Lung microvascular endothelial cell (primary cell): ENCODE results near the gene GPSM3. TPM values are rescaled to one million over a fixed set of nuclear protein-coding genes. Genes with fewer than 3 reads are reported as not detected.
"Not testable (repeated sequence)": the region's sequence is repeated elsewhere in the genome, so short reads cannot be mapped to it uniquely, and the experiment has no call there.

Experiments
- DNase-seq, 2 donors: peaks; one replicate each; pipeline versions ENCODE4 v3.0.0 to v3.0.0-alpha.2; 2010; ENCODE audit warnings: low read depth in 2 of 2
- total RNA-seq: library from RNA; depleted of rRNA; stranded (reverse); fragments of >200 nt; gene quantifications from 2 replicates; pipeline ENCODE4 v1.2.1, GENCODE V29; 2014

Gene GPSM3
- total RNA-seq, result 6.2 and 7.0 TPM in 2 replicates

- peak; percentile 57 to 68 for DNase-seq
Observed at GRCh38 chr6:32192608-32193039, at the start of gene GPSM3. Gene GPSM3, minus strand, starts transcription at chr6:32192643. Its CDS starts 130 bp downstream, at chr6:32192513.

- DNase-seq, result no peak
Observed at GRCh38 chr6:32240686-32241085, 48.2 kb upstream of the GPSM3 start.

GRCh38 chr6:32239462-32239861 is 47.0 kb upstream of the GPSM3 start:
- DNase-seq, result no peak

- DNase-seq, result peak in 1 of 2 donors; percentile 31
Observed at GRCh38 chr6:32234934-32235333, 42.5 kb upstream of the GPSM3 start.

- no peak for DNase-seq
Observed at GRCh38 chr6:32226434-32226833, 34.0 kb upstream of the GPSM3 start.

- no peak for DNase-seq
Observed at GRCh38 chr6:32224696-32225095, 32.3 kb upstream of the GPSM3 start.

GRCh38 chr6:32223258-32224235 is 31.1 kb upstream of the GPSM3 start, which contains the start of gene NOTCH4:
Gene NOTCH4, minus strand, starts transcription at chr6:32224067. Its CDS starts 139 bp downstream, at chr6:32223928.
- DNase-seq, result peak in 1 of 2 donors; percentile 66

- DNase-seq, result no peak
Observed at GRCh38 chr6:32222333-32223230, 30.1 kb upstream of the GPSM3 start.

- DNase-seq, result no peak
Observed at GRCh38 chr6:32220021-32220420, 27.6 kb upstream of the GPSM3 start.

- no peak for DNase-seq
Observed at GRCh38 chr6:32218167-32218566, 25.7 kb upstream of the GPSM3 start.

GRCh38 chr6:32216998-32217397 is 24.6 kb upstream of the GPSM3 start:
- no peak for DNase-seq

GRCh38 chr6:32216285-32216684 is 23.8 kb upstream of the GPSM3 start:
- DNase-seq, result no peak

- no peak for DNase-seq
Observed at GRCh38 chr6:32215617-32216016, 23.2 kb upstream of the GPSM3 start.

GRCh38 chr6:32214126-32214525 is 21.7 kb upstream of the GPSM3 start:
- no peak for DNase-seq

- no peak for DNase-seq
Observed at GRCh38 chr6:32213649-32214048, 21.2 kb upstream of the GPSM3 start.

- DNase-seq, result no peak
Observed at GRCh38 chr6:32212076-32212760, 19.8 kb upstream of the GPSM3 start.

- not testable (repeated sequence) for DNase-seq
Observed at GRCh38 chr6:32211432-32211831, 19.0 kb upstream of the GPSM3 start.

- DNase-seq, result no peak
Observed at GRCh38 chr6:32210191-32210601, 17.8 kb upstream of the GPSM3 start.

GRCh38 chr6:32208996-32209395 is 16.6 kb upstream of the GPSM3 start:
- DNase-seq, result no peak

GRCh38 chr6:32204268-32204715 is 11.8 kb upstream of the GPSM3 start:
- no peak for DNase-seq
